Testis (tissue), 2 donors: ENCODE results near the gene SEZ6L2.

Source experiments
- CTCF ChIP-seq, 3 experiments: fragments of 450-650 bp in 2 of 3; fragments of 200-600 bp in 1 of 3; sonication (generic) in 1 of 3; IDR thresholded peaks; one replicate each; pipeline ENCODE4 v1.5.1; 2016 to 2019; ENCODE audit warnings: antibody characterized with exemption in 3 of 3, mild to moderate bottlenecking in 2 of 3, moderate library complexity in 1 of 3
- POLR2A ChIP-seq: fragments of 450-650 bp; IDR thresholded peaks from one replicate; pipeline ENCODE4 v1.6.1; 2017; ENCODE audit warnings: antibody characterized with exemption, mild to moderate bottlenecking, moderate library complexity

- TF ChIP-seq POLR2A (no peak), CTCF (IDR thresholded peaks at IDR 0.05) (no peak)
Observed at GRCh38 chr16:29894352-29894751, 5.0 kb downstream of the SEZ6L2 start.
